ENCODE measurements around the gene JDP2. TPM values are rescaled to one million over a fixed set of nuclear protein-coding genes. Genes with fewer than 3 reads are reported as not detected.

JDP2 gene
- polyA plus RNA-seq, 1 of the 3 experiments (the other 2 are of a cell fraction): 22.3 TPM

GRCh38 chr14:75442642-75443041 lies 14.8 kb downstream of the JDP2 start:
- ChIA-PET CTCF (interaction anchor here (0.8 to 3.1 kb wide), 3 partner anchors 46 to 135 kb away, joined by 3 to 10 read pairs (median 6); no protein-coding TSS in a partner anchor), POLR2A (no interaction called here)
- Histone ChIP-seq H3K27ac (ENCODE audit: low read depth in 2 of 2, low read length in 1 of 2) (no peak overlapping the region; a peak in 1 of 4 replicates), H3K27me3 (ENCODE audit: insufficient read depth) (no peaks in the 10 kb centered on the region), H3K4me1 (ENCODE audit: control insufficient read depth in 1 of 2, insufficient read depth in 2 of 2, low read depth in 1 of 2, low read length in 1 of 2) (peaks cover 0 to 13% of the 10 kb centered on the region in 2 experiments; a peak in 1 of 4 replicates), H3K9me2 (no peaks in the 10 kb centered on the region), H4K20me1 (ENCODE audit: insufficient read depth) (peaks cover 69% of the 10 kb centered on the region), H3K4me3 (ENCODE audit: low read depth in 2 of 2, low read length in 1 of 2) (no peak overlapping the region), H3K36me3 (replicated peaks in 1 of 2; ENCODE audit: control insufficient read depth in 1 of 2, insufficient read depth in 2 of 2, low read length in 1 of 2) (peaks cover 17 to 59% of the 10 kb centered on the region in 2 experiments), H2AFZ (ENCODE audit: low read depth) (no peak overlapping the region), H3K9ac (no peak overlapping the region), H3F3A (replicated peaks; ENCODE audit: insufficient read depth) (no peaks in the 10 kb centered on the region), H3K4me2 (no peak overlapping the region), H3K79me2 (ENCODE audit: insufficient read depth) (peaks cover 3% of the 10 kb centered on the region; the same call in 1 of the 2 replicates), H3K9me3 (no peaks in the 10 kb centered on the region)
- TF ChIP-seq TCF12 (IDR thresholded peaks at IDR 0.05) (no peak), YY1 (IDR thresholded peaks at IDR 0.05; ENCODE audit: low read depth) (no peak), RFX5 (IDR thresholded peaks at IDR 0.05; ENCODE audit: low read length) (no peak), MAX (IDR thresholded peaks at IDR 0.05; ENCODE audit: low read depth) (no peak), RCOR1 (IDR thresholded peaks at IDR 0.05; ENCODE audit: low read length) (no peak), PBX3 (IDR thresholded peaks at IDR 0.05) (no peak), JUND (IDR thresholded peaks at IDR 0.05) (no peak), GATA2 (CRISPR knock-in tag; IDR thresholded peaks at IDR 0.05) (no peak), ELF1 (IDR thresholded peaks at IDR 0.05) (no peak)
- TF ChIP-seq, protein P1, sequence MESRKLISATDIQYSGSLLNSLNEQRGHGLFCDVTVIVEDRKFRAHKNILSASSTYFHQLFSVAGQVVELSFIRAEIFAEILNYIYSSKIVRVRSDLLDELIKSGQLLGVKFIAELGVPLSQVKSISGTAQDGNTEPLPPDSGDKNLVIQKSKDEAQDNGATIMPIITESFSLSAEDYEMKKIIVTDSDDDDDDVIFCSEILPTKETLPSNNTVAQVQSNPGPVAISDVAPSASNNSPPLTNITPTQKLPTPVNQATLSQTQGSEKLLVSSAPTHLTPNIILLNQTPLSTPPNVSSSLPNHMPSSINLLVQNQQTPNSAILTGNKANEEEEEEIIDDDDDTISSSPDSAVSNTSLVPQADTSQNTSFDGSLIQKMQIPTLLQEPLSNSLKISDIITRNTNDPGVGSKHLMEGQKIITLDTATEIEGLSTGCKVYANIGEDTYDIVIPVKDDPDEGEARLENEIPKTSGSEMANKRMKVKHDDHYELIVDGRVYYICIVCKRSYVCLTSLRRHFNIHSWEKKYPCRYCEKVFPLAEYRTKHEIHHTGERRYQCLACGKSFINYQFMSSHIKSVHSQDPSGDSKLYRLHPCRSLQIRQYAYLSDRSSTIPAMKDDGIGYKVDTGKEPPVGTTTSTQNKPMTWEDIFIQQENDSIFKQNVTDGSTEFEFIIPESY (IDR thresholded peaks at IDR 0.05; ENCODE audit: borderline replicate concordance, low read depth): no peak
- no peak for DNase-seq
- 84% methylated on average over 7 of the region's 8 CpGs for whole genome bisulfite sequencing (ENCODE audit: low lambda C conversion rate)

DNA sequence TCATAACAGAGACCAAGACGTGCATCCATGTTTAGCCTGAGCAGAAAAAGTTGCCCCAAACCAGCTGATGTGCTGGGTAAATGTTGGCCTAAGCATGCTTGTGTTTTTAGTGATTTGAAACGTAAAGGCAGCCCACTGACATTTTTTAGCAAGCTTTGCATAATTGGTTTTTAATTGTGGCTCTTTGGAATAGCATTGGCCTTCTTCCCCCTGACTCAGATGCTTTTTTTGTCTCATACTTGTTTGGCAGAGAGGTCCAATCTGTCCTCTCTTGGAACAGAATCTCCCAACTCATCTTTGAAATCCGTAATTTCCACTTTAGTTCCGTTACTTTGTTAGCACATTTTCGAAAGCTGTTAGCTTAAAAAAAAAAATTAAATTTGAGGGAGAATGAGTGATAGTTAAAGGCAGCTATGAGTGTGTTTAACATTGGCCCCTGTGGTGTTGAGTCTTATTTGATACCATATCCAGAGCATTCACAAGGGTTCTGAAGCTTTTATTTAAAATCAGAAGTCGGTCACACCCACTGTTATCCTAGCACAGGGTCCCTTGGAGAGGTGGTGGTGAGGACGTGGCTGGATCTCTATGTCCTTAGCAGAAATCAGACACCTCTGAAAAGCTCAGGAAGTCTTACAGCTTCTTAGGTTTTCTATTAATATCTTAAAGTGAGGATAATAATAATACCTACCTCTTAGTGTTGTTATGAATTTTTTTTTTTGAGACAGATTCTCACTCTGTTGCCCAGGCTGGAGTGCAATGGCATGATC lies 15.6 kb downstream of the JDP2 start:
- no peak overlapping the region for H3K4me3 ChIP-seq (ENCODE audit: low read depth in 2 of 2, low read length in 1 of 2)
- no peak overlapping the region for H2AFZ ChIP-seq (ENCODE audit: low read depth)
- no peaks in the 10 kb centered on the region for H3F3A ChIP-seq (replicated peaks; ENCODE audit: insufficient read depth)
- H3K79me2 ChIP-seq (ENCODE audit: insufficient read depth): peaks cover 8% of the 10 kb centered on the region
- no peaks in the 10 kb centered on the region for H3K27me3 ChIP-seq (ENCODE audit: insufficient read depth)
- no peak overlapping the region for H3K4me2 ChIP-seq
- H3K9me3 ChIP-seq: no peaks in the 10 kb centered on the region
- peaks cover 0 to 5% of the 10 kb centered on the region in 2 experiments; a peak in 1 of 4 replicates for H3K4me1 ChIP-seq (ENCODE audit: control insufficient read depth in 1 of 2, insufficient read depth in 2 of 2, low read depth in 1 of 2, low read length in 1 of 2)
- TF ChIP-seq, protein P2, sequence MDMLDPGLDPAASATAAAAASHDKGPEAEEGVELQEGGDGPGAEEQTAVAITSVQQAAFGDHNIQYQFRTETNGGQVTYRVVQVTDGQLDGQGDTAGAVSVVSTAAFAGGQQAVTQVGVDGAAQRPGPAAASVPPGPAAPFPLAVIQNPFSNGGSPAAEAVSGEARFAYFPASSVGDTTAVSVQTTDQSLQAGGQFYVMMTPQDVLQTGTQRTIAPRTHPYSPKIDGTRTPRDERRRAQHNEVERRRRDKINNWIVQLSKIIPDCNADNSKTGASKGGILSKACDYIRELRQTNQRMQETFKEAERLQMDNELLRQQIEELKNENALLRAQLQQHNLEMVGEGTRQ (IDR thresholded peaks at IDR 0.05; ENCODE audit: borderline replicate concordance, low read depth, low read length): no peak
- TF ChIP-seq EZH2phosphoT487 (IDR thresholded peaks at IDR 0.05; ENCODE audit: borderline replicate concordance, low read depth) (no peak), POLR2AphosphoS5 (IDR thresholded peaks at IDR 0.05; ENCODE audit: low read depth, low read length) (no peak), RXRA (IDR thresholded peaks at IDR 0.05; ENCODE audit: borderline replicate concordance, low read depth) (no peak)
- TF ChIP-seq, protein P1 (IDR thresholded peaks at IDR 0.05; ENCODE audit: borderline replicate concordance, low read depth): no peak
- WGBS (ENCODE audit: low lambda C conversion rate): 95% methylated on average over 7 of the region's 7 CpGs
- no peak for DNase-seq
- CTCF ChIA-PET: interaction anchor here (2.2 to 3.1 kb wide), 2 partner anchors 118 to 135 kb away, joined by 6 to 10 read pairs; no protein-coding TSS in a partner anchor
- H4K20me1 ChIP-seq (ENCODE audit: insufficient read depth): peaks cover 69% of the 10 kb centered on the region
- H3K27ac ChIP-seq (ENCODE audit: low read depth in 2 of 2, low read length in 1 of 2): no peak overlapping the region
- POLR2A ChIA-PET: interaction anchor here (0.6 kb wide), 1 partner anchor 11 kb away, joined by 3 read pairs; no protein-coding TSS in a partner anchor
- no peaks in the 10 kb centered on the region for H3K9me2 ChIP-seq
- H3K9ac ChIP-seq: no peak overlapping the region
- H3K36me3 ChIP-seq (replicated peaks in 1 of 2; ENCODE audit: control insufficient read depth in 1 of 2, insufficient read depth in 2 of 2, low read length in 1 of 2): peaks cover 17 to 53% of the 10 kb centered on the region in 2 experiments

Data from SK-N-SH (cell line).